Skin epidermis (tissue), 12 donors: ENCODE results near the gene LAMB3.

ENCODE experiments used
- H3K27ac ChIP-seq, 21 experiments: fragments of 200-600 bp; sonication (generic) in 11 of 21; one replicate each; pipeline ENCODE4 v1.5.0; 2020; ENCODE audit warnings: mild to moderate bottlenecking in 3 of 21, inconsistent platforms in 2 of 21, moderate library complexity in 2 of 21
- H3K4me3 ChIP-seq, 7 experiments: fragments of 200-600 bp; sonication (generic) in 2 of 7; one replicate each; pipeline ENCODE4 v1.5.0; 2020; ENCODE audit warnings: inconsistent platforms in 2 of 7, mild to moderate bottlenecking in 2 of 7, moderate library complexity in 1 of 7

LAMB3 gene

DNA sequence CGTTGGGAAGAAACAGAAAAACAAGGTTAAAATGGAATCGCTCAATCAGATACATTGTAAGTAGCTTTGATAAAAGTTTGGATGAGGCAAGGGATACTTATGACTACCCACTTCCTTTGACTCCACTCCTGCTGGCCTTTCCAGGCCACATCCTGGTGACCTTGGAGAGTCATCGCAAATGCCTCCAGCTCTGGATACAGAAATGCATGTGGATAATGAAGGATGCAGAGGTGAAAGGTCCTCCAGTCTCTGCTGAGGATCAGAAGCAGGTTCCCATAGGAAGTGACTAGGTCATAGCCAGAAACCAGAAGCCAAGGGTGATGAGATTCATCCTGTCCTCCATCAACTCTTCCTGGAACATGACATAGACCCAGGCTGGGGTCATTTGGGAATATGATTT is 74.9 kb downstream of the LAMB3 start:
- Histone ChIP-seq H3K4me3 (no peak overlapping the region), H3K27ac (no peak overlapping the region)

GRCh38 chr1:209576392-209577197 is 75.6 kb downstream of the LAMB3 start:
- Histone ChIP-seq H3K27ac (no peak overlapping the region), H3K4me3 (no peak overlapping the region)

- no peak overlapping the region for H3K4me3 ChIP-seq
- no peak overlapping the region for H3K27ac ChIP-seq
Measured at GRCh38 chr1:209570743-209571142, 81.5 kb downstream of the LAMB3 start.

DNA sequence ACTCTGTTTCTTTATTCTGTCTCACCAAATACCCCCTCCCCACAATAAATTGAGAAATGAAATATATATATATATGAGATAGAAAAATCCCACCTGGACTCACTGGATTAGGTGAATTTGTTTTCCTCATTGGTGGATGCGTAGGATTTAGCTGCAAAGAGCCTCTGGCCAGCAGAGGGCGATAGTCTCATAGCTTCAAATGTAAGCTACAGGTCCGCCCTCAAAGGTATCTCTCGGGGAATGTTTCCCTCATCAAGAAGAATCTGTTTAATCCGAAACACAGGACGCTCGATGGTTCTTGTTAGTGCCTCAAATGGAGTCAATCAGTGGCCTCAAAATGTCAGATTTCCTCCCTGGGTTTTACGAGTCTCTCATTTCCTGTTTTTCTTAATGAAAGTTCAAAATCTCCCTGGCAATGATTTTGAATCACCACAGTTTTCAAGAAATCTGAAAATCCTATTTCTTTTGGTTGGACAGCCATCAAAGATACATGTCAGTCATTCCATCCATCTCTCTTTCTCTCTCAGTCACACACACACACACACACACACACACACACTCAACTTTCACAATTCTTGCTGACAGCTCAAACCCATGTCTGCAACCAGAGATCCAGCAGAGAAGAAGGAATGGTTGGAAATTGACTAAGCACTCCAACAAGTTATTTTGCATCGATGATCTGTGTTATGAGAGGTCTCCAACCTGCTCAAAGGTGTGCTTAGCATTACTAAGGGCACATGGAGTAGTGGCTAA is 82.6 kb downstream of the LAMB3 start:
- Histone ChIP-seq H3K27ac (no peak overlapping the region), H3K4me3 (no peak overlapping the region)

- no peak overlapping the region for H3K4me3 ChIP-seq
- no peak overlapping the region for H3K27ac ChIP-seq
Measured at GRCh38 chr1:209567698-209568175, 84.5 kb downstream of the LAMB3 start.

- Histone ChIP-seq H3K27ac (peak overlapping the region in 1 of 21 experiments; percentile 34), H3K4me3 (no peak overlapping the region)
Measured at GRCh38 chr1:209565759-209566678, 86.2 kb downstream of the LAMB3 start.
